HL-60/S4 treated with retinoic acid at 250 ng/mL for 4 days and 3 days (cell line): ENCODE results near the gene SCUBE1.

Experiments
- in situ Hi-C: fragments of 300-500 bp; cut with MboI; formaldehyde crosslinking; loops from 2 replicates; pipeline ENCODE4 v1.7.0; 2022; ENCODE audit warnings: low sequenced_read_pairs

The SCUBE1 gene

GRCh38 chr22:43330178-43331068 lies 12.7 kb downstream of the SCUBE1 start:
- in situ Hi-C loops = no loop called here

GRCh38 chr22:43329061-43329460 lies 14.1 kb downstream of the SCUBE1 start:
- in situ Hi-C loops = no loop called here

GRCh38 chr22:43327157-43327438 lies 16.1 kb downstream of the SCUBE1 start:
- in situ Hi-C loops = no loop called here

- in situ Hi-C loops = no loop called here
Observed at GRCh38 chr22:43326331-43327156, 16.6 kb downstream of the SCUBE1 start.

- in situ Hi-C loops = no loop called here
Observed at GRCh38 chr22:43325176-43325575, 18.0 kb downstream of the SCUBE1 start.

- in situ Hi-C loops = no loop called here
Observed at GRCh38 chr22:43320943-43321900, 21.9 kb downstream of the SCUBE1 start.

- in situ Hi-C loops = no loop called here
Observed at GRCh38 chr22:43319661-43320486, 23.3 kb downstream of the SCUBE1 start.

- in situ Hi-C loops = no loop called here
Observed at GRCh38 chr22:43317239-43317638, 25.9 kb downstream of the SCUBE1 start.

- in situ Hi-C loops = no loop called here
Observed at GRCh38 chr22:43315687-43316217, 27.4 kb downstream of the SCUBE1 start.

- in situ Hi-C loops = no loop called here
Observed at GRCh38 chr22:43314611-43315010, 28.6 kb downstream of the SCUBE1 start.

GRCh38 chr22:43313890-43314474 lies 29.2 kb downstream of the SCUBE1 start:
- in situ Hi-C loops = no loop called here

- in situ Hi-C loops = no loop called here
Observed at GRCh38 chr22:43313244-43313889, 29.8 kb downstream of the SCUBE1 start.

GRCh38 chr22:43312608-43313007 lies 30.6 kb downstream of the SCUBE1 start:
- in situ Hi-C loops = no loop called here

- in situ Hi-C loops = no loop called here
Observed at GRCh38 chr22:43310798-43311197, 32.4 kb downstream of the SCUBE1 start.

GRCh38 chr22:43310311-43310710 lies 32.9 kb downstream of the SCUBE1 start:
- in situ Hi-C loops = no loop called here

- in situ Hi-C loops = no loop called here
Observed at GRCh38 chr22:43308836-43309235, 34.3 kb downstream of the SCUBE1 start.

- in situ Hi-C loops = no loop called here
Observed at GRCh38 chr22:43308060-43308830, 34.9 kb downstream of the SCUBE1 start.

- in situ Hi-C loops = no loop called here
Observed at GRCh38 chr22:43305806-43306205, 37.4 kb downstream of the SCUBE1 start.
